GM12872 (cell line): ENCODE data around the gene S100A12.

ENCODE experiments used
- CTCF ChIP-seq: IDR thresholded peaks from 3 replicates; pipeline ENCODE4 v1.5.1; 2011; ENCODE audit warnings: low read depth, mild to moderate bottlenecking, low read length, moderate library complexity; ENCODE audit not compliant: insufficient read depth

S100A12 gene

GRCh38 chr1:153362187-153362775, 13.1 kb downstream of the S100A12 start:
- no peak for TF ChIP-seq CTCF

GRCh38 chr1:153361480-153362109, 13.8 kb downstream of the S100A12 start:
- no peak for TF ChIP-seq CTCF

- TF ChIP-seq CTCF, result no peak
Measured at GRCh38 chr1:153360592-153361479, 14.6 kb downstream of the S100A12 start.

GRCh38 chr1:153360190-153360589, 15.2 kb downstream of the S100A12 start:
- no peak for TF ChIP-seq CTCF

GRCh38 chr1:153359241-153359640, 16.2 kb downstream of the S100A12 start:
- TF ChIP-seq CTCF, result no peak

- TF ChIP-seq CTCF, result no peak
Measured at GRCh38 chr1:153358691-153358975, 16.8 kb downstream of the S100A12 start.

- no peak for TF ChIP-seq CTCF
Measured at GRCh38 chr1:153357853-153358690, 17.3 kb downstream of the S100A12 start, which contains the start of gene S100A9. Gene S100A9 (plus strand): TSS chr1:153357854. CDS start chr1:153358284, 430 bp downstream.
